ENCODE data around the gene ACOT13. TPM values are rescaled to one million over a fixed set of nuclear protein-coding genes. Genes with fewer than 3 reads are reported as not detected.

Gene ACOT13
- total and polyA plus RNA-seq, 2 donors (not counting 1 experiment from before 2014, with no cell fraction given), result 12.2 to 26.4 TPM

DNA sequence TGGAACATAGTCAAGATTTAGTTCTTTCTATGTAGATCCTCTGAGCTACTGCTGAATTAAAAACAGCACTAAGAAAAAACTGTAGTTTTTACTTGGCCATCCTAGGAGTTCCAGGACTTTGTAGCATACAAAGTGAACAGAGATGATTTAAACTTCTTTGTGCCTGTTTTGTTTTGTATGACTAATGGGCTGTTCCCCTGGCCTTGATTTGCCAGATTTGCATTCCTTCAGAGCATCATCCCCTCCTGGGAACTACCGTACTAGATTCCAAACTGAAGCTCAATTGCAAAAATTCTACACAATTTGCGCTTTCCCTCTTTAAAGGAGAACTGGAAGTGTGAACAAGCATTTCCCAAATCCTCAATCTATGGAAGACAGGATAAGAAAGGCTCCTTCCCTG, 23.1 kb downstream of the ACOT13 start:
- Histone ChIP-seq H3K27me3 (ENCODE audit: control insufficient read depth, insufficient read depth, low read length) (no peaks in the 10 kb centered on the region), H3K79me2 (ENCODE audit: control insufficient read depth, insufficient read depth, low read length) (no peaks in the 10 kb centered on the region), H2AFZ (ENCODE audit: low read length) (no peak overlapping the region), H3K9ac (ENCODE audit: insufficient read depth, low read length) (no peak overlapping the region), H4K20me1 (ENCODE audit: control insufficient read depth, extremely low read depth, insufficient read depth, low read length) (no peaks in the 10 kb centered on the region), H3K36me3 (ENCODE audit: control insufficient read depth, insufficient read depth, low read length) (no peaks in the 10 kb centered on the region), H3K4me1 (ENCODE audit: control insufficient read depth, extremely low read depth, insufficient read depth, low read length) (no peaks in the 10 kb centered on the region), H3K27ac (ENCODE audit: insufficient read depth, low read length) (no peak overlapping the region), H3K9me3 (ENCODE audit: control insufficient read depth, insufficient read depth, low read depth, low read length) (no peaks in the 10 kb centered on the region), H3K4me2 (ENCODE audit: extremely low read depth, insufficient read depth, low read length) (no peak overlapping the region), H3K4me3 (replicated peaks in 1 of 4; ENCODE audit: control extremely low read depth in 1 of 4, insufficient read depth in 1 of 4, low read depth in 3 of 4, low read length in 4 of 4) (no peak overlapping the region)
- peak in 1 of 2 donors; percentile 13 for DNase-seq (ENCODE audit: low read depth in 2 of 2)
- TF ChIP-seq, protein P1, sequence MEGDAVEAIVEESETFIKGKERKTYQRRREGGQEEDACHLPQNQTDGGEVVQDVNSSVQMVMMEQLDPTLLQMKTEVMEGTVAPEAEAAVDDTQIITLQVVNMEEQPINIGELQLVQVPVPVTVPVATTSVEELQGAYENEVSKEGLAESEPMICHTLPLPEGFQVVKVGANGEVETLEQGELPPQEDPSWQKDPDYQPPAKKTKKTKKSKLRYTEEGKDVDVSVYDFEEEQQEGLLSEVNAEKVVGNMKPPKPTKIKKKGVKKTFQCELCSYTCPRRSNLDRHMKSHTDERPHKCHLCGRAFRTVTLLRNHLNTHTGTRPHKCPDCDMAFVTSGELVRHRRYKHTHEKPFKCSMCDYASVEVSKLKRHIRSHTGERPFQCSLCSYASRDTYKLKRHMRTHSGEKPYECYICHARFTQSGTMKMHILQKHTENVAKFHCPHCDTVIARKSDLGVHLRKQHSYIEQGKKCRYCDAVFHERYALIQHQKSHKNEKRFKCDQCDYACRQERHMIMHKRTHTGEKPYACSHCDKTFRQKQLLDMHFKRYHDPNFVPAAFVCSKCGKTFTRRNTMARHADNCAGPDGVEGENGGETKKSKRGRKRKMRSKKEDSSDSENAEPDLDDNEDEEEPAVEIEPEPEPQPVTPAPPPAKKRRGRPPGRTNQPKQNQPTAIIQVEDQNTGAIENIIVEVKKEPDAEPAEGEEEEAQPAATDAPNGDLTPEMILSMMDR (conservative IDR thresholded peaks at IDR 0.05 in 1 of 2, IDR thresholded peaks at IDR 0.05 in 1 of 2; ENCODE audit: low read depth in 1 of 2, low read length in 2 of 2), result no peak
- no peak for TF ChIP-seq EZH2 (IDR thresholded peaks at IDR 0.05; ENCODE audit: low read length, missing control alignments)

DNA sequence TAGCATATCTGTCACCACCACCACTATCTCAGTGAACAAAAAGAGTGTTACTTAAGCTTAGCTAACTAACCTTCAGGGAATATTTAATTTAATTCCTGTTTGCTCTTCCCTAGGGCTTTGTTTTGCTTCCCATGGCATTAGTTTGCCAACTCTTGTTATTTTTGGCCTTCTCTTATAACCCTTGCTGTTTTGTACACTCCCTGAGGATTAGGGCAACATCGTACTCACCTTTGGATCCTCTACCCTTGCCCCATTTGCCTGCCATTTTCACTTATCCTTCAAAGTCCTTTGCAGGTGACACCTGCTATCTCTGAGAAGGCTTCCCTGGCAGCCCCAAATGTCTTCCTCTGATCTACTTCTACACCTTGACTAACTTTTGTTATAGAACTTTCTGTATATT, 23.7 kb downstream of the ACOT13 start:
- Histone ChIP-seq H3K4me3 (replicated peaks in 1 of 4; ENCODE audit: control extremely low read depth in 1 of 4, insufficient read depth in 1 of 4, low read depth in 3 of 4, low read length in 4 of 4) (no peak overlapping the region), H3K27ac (ENCODE audit: insufficient read depth, low read length) (no peak overlapping the region), H3K27me3 (ENCODE audit: control insufficient read depth, insufficient read depth, low read length) (no peaks in the 10 kb centered on the region), H3K79me2 (ENCODE audit: control insufficient read depth, insufficient read depth, low read length) (no peaks in the 10 kb centered on the region), H3K4me1 (ENCODE audit: control insufficient read depth, extremely low read depth, insufficient read depth, low read length) (no peaks in the 10 kb centered on the region), H3K36me3 (ENCODE audit: control insufficient read depth, insufficient read depth, low read length) (no peaks in the 10 kb centered on the region), H3K4me2 (ENCODE audit: extremely low read depth, insufficient read depth, low read length) (no peak overlapping the region), H2AFZ (ENCODE audit: low read length) (no peak overlapping the region), H3K9me3 (ENCODE audit: control insufficient read depth, insufficient read depth, low read depth, low read length) (no peaks in the 10 kb centered on the region), H4K20me1 (ENCODE audit: control insufficient read depth, extremely low read depth, insufficient read depth, low read length) (no peaks in the 10 kb centered on the region), H3K9ac (ENCODE audit: insufficient read depth, low read length) (no peak overlapping the region)
- no peak for TF ChIP-seq EZH2 (IDR thresholded peaks at IDR 0.05; ENCODE audit: low read length, missing control alignments)
- TF ChIP-seq, protein P1 (conservative IDR thresholded peaks at IDR 0.05 in 1 of 2, IDR thresholded peaks at IDR 0.05 in 1 of 2; ENCODE audit: low read depth in 1 of 2, low read length in 2 of 2), result no peak
- DNase-seq (ENCODE audit: low read depth in 2 of 2), result no peak

DNA sequence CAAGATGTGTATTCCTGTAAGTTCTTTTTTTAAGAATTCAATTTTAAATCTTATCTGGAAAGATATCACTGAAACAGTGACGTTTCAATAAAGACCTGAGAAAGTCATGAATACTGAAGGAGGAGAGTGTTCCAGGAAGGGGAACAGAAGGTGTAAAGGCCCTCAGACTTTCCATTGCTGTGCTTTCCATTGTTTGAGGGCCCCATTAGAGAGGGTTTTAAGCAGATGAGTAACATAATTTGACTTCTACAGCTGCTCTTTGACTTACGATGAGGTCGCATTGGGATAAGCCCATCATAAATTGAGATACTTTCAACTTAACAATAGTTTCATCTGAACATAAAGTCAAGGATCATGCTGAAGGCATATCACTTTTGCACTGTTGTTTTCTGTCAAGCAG, 24.7 kb downstream of the ACOT13 start:
- Histone ChIP-seq H4K20me1 (ENCODE audit: control insufficient read depth, extremely low read depth, insufficient read depth, low read length) (no peaks in the 10 kb centered on the region), H3K79me2 (ENCODE audit: control insufficient read depth, insufficient read depth, low read length) (no peaks in the 10 kb centered on the region), H3K9me3 (ENCODE audit: control insufficient read depth, insufficient read depth, low read depth, low read length) (no peaks in the 10 kb centered on the region), H3K27ac (ENCODE audit: insufficient read depth, low read length) (no peak overlapping the region), H3K36me3 (ENCODE audit: control insufficient read depth, insufficient read depth, low read length) (no peaks in the 10 kb centered on the region), H3K27me3 (ENCODE audit: control insufficient read depth, insufficient read depth, low read length) (no peaks in the 10 kb centered on the region), H3K4me3 (replicated peaks in 1 of 4; ENCODE audit: control extremely low read depth in 1 of 4, insufficient read depth in 1 of 4, low read depth in 3 of 4, low read length in 4 of 4) (no peak overlapping the region), H2AFZ (ENCODE audit: low read length) (no peak overlapping the region), H3K9ac (ENCODE audit: insufficient read depth, low read length) (no peak overlapping the region), H3K4me2 (ENCODE audit: extremely low read depth, insufficient read depth, low read length) (no peak overlapping the region), H3K4me1 (ENCODE audit: control insufficient read depth, extremely low read depth, insufficient read depth, low read length) (no peaks in the 10 kb centered on the region)
- DNase-seq (ENCODE audit: low read depth in 2 of 2), result no peak
- no peak for TF ChIP-seq EZH2 (IDR thresholded peaks at IDR 0.05; ENCODE audit: low read length, missing control alignments)
- TF ChIP-seq, protein P1 (conservative IDR thresholded peaks at IDR 0.05 in 1 of 2, IDR thresholded peaks at IDR 0.05 in 1 of 2; ENCODE audit: low read depth in 1 of 2, low read length in 2 of 2), result no peak

Measured in fibroblast of lung (primary cell).